Measurements from ENCODE around the gene TTC1.

Gene TTC1

DNA sequence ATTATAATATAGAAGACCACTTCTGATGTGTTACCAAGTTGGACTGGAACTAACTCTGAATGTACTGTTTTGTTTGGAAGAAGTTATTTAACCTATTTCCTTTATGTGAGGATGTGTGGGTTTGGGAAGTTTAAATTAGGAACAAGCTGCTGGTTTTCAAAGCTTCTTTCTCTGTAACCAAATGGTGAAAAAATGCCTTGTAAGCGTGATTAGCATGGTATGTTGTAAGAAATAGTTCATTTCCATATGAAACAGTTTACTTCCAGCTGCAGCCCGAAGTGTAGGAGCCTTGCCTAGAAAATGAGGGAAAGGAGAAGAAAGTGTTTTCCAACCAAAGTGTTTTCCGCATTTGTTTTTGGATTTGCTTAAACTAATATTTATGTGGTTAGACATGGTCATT is 36.0 kb downstream of the TTC1 start:
- no peak for DNase-seq (ENCODE audit: low spot score)
- TF ChIP-seq CTCF (IDR thresholded peaks at IDR 0.05; ENCODE audit: extremely low read depth, missing control alignments) = no peak

GRCh38 chr5:160047423-160047822 is 38.5 kb downstream of the TTC1 start:
- no peak for DNase-seq (ENCODE audit: low spot score)
- no peak for TF ChIP-seq CTCF (IDR thresholded peaks at IDR 0.05; ENCODE audit: extremely low read depth, missing control alignments)

DNA sequence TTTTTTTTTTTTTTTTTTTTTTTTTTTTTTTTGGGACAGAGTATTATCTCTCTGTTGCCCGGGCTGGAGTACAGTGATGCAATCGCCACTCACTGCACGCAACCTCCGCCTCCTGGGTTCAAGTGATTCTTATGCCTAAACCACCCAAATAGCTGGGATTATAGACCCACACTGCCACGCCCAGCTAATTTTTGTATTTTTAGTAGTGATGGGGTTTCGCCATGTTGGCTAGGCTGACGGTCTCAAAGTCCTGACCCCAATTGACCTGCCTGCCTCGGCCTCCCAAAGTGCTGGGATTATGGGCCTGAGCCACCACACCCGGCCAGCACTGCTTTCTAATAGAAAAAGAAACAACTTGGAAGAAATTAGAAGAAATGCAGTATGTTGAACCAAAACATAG is 39.2 kb downstream of the TTC1 start:
- DNase-seq (ENCODE audit: low spot score) = no peak
- TF ChIP-seq CTCF (IDR thresholded peaks at IDR 0.05; ENCODE audit: extremely low read depth, missing control alignments) = no peak

DNA sequence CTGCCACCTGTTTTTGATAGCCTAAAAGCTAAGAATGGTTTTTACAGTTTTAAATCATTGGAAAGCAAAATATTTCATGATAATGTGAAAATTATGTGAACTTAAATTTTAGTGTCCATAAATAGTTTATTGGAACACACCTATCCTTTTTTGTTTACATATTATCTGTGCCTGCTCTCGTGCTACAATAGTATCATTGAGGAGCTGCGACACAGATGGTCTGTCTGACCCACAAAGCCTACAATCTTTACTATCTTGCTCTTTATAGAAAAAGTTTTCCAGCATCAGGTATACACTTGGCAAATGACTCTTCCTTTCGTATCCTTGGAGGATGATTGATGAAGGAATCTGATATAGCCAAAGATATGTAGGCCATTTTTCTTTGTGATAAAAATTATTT is 40.2 kb downstream of the TTC1 start:
- DNase-seq (ENCODE audit: low spot score) = no peak
- TF ChIP-seq CTCF (IDR thresholded peaks at IDR 0.05; ENCODE audit: extremely low read depth, missing control alignments) = no peak

DNA sequence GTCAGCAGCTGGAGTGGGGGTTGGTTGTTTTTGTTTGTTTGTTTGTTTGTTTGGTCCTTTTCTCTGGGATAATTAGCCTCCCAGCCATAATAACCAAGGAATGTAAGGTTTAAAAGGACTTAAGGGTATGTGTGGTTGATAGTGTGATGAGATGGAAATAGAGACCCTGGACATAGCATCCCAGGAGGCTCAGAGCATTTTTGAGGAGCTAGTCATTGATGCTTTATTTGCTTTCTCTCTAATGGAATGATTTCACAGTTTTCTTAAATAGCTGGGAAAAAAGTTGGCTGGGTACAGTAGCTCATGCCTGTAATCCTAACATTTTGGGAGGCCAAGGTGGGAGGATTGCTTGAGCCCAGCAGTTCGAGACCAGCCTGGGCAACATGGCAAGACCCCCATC is 45.1 kb downstream of the TTC1 start:
- TF ChIP-seq CTCF (IDR thresholded peaks at IDR 0.05; ENCODE audit: extremely low read depth, missing control alignments) = no peak
- DNase-seq (ENCODE audit: low spot score) = no peak

- DNase-seq (ENCODE audit: low spot score) = no peak
- no peak for TF ChIP-seq CTCF (IDR thresholded peaks at IDR 0.05; ENCODE audit: extremely low read depth, missing control alignments)
Observed at GRCh38 chr5:160054831-160055230, 45.9 kb downstream of the TTC1 start.

- TF ChIP-seq CTCF (IDR thresholded peaks at IDR 0.05; ENCODE audit: extremely low read depth, missing control alignments) = no peak
- no peak for DNase-seq (ENCODE audit: low spot score)
Observed at GRCh38 chr5:160057256-160057655, 48.3 kb downstream of the TTC1 start.
